Stimulated activated naive CD4-positive, alpha-beta T cell (primary cell): Measurements from ENCODE around the gene SPR.
A peak's percentile ranks its signal among the peaks of the same experiment; 100 is the strongest.

Experiments
- DNase-seq, 6 experiments: peaks; one replicate each; lab custom pipeline; 2025; lab: John Stamatoyannopoulos, UW

The SPR gene

GRCh38 chr2:72887032-72887739 is at the start of gene SPR:
TSS of gene SPR (plus strand) at chr2:72887408. CDS start at chr2:72887433, 25 bp downstream.
- peak in 4 of 6 experiments; percentile 9 to 24 (median 16) for DNase-seq

DNA sequence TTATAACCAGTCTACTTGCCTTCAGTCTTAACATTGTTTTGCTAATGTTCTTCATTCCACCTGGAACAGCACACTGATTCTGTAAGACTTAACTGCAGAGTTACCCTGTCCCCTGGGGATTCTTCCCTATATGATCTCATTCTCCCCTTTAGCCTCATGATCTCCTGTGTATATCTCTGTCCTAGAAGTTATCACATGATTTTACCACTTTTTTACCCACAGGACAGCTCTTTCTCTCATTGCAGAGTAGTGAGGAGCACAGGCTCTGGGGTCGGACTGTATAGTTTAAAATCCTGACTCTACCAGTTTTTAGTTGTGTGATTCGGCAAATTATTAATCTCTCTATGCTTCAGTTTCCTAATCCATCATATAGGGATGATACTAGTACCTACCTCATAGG is 47.1 kb upstream of the SPR start:
- DNase-seq: no peak

DNA sequence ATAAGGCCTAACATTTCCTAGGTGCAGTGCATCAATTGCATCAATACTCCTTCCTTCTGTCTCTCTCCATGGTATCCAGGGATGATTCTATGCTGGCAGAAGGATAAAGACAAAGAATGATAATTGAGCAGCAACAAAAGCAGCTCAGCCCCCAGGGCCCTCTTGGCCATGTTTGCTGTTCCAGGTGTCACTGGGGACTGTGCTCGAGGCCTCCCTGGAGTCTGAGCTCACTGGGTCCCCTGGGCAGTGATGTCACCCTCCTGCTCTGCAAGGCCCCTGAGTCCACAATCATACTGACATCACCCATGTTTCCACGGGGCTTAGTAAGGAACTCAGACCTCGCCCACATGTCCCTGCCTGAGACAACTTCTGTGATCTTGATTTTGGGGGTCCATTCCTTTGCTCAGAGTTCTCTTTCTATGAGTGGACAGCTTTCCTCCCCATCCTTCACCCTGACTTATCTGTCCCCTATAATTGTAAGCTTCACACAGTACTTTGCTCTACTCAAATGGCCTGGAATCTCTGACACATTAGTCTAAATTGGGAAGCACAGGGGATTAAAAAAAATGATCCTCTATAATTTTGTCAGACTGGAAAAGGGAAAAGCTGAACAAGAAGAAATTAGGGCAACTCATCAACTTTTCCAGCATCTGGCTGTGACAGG is 45.6 kb upstream of the SPR start:
- no peak for DNase-seq

DNA sequence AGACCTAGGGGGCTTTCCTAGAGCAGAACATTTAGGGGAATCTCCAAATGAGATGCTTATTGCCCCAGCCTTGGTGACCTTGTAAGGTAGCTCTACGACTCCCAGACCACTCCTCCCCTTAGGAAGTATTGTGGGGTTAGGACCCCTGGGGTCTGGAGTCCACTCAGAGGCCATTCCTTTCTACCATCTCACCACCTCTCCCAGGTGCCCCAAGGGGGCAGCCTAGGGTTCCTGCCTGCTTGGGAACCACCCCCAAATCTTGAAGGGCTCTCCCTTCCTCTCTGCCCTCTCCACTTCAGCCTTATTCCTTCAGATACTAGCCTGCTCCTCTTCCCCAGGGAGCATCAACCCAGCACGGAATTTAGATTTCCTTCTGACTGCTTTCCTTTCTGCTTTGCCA is 43.9 kb upstream of the SPR start:
- no peak for DNase-seq

DNA sequence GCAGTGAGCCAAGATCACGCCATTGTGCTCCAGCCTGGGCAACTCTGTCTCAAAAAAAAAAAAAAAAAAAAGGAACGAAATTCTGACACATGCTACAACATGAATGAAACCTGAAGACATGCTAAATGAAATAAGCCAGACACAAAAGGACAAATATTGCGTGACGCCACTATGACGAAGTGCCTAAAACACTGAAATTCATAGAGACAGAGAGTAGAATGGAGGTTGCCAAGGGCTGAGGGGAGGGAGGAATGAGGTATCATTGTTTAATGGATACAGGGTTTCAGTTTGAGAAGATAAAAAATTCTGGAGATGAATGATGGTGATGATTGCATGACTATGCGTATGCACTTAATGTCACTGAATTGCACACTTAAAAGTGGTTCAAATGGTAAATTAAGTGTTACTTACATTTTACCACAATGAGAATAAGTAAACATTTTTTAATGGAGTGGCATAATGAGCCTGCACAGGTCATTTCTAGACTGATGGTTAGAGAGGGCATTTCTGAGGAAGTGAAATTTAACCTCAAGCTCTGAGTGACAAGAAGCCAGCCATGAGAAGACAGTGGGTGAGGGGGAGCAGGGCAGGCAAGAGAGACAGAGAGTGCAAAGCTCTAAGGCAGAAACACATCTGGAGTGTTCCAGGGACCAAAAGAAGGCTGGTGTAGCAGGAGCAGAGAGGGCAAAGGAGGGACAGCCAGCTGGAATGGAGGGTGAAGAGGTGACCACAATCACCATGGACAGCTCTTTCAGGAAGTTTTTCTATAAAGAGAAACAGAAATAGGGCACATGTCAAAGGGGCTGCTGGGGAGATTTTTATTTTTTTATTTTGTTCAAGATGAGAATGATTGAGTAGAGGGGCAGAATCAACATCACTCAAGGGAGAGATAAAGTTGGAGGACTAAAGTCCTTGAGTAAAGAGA is 40.8 kb upstream of the SPR start:
- DNase-seq: no peak

- DNase-seq: no peak
These were observed 39.5 kb upstream of the SPR start for GRCh38 chr2:72847534-72848315.

DNA sequence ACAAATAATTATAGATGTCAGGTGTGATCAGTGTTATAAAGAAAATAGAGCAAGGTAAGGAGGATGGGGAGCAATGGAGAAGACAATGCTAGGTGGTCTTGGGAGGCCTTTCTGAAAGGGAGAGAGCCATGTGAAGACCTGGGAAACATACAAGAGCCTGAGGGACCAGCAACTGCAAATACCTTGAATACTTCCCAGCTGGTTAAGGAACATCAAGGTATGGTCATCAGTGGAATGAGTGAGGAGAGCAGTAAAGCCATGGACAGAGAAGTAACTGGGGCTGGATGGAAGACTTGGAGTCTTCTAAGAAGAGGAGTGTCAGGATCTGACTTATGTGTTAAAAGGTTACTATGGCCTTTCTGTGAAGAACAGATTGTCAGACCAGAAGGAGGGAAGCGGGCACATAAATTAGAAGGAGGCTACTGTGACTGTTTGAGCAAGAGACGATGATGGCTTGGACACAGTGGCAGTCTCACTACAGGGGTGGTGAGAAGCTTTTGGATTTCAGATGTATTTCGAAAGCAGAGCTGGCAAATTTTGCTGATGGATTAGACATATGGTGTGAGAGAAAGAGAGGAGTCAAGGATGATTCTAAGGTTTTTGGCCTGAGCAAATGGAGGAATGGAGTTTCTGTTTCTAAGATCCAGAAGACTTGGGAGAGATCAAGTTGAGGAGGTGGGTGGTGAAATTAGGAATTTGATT is 38.6 kb upstream of the SPR start:
- DNase-seq: no peak

DNA sequence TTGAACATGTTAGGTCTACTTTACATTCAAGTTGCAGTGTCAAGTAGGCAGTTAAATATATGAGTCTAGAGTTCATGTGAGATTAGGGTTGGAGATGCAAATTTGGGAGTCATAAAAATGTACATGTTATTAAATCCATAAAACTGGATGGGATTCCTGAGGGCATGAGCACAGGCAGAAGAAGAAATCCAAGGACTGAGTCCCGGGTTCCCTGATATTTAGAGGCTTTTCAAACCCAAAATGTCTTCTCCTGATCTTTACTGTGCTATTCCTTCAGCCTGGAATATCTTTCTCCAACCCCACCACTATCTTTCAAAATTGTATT is 38.1 kb upstream of the SPR start:
- DNase-seq: no peak

GRCh38 chr2:72851333-72851732 is 35.9 kb upstream of the SPR start:
- no peak for DNase-seq

GRCh38 chr2:72859831-72860262 is 27.4 kb upstream of the SPR start:
- DNase-seq: peak in 5 of 6 experiments; percentile 2 to 55 (median 47)

- peak; percentile 59 to 85 (median 76) for DNase-seq
These were observed 24.8 kb upstream of the SPR start for GRCh38 chr2:72862239-72862988.

DNA sequence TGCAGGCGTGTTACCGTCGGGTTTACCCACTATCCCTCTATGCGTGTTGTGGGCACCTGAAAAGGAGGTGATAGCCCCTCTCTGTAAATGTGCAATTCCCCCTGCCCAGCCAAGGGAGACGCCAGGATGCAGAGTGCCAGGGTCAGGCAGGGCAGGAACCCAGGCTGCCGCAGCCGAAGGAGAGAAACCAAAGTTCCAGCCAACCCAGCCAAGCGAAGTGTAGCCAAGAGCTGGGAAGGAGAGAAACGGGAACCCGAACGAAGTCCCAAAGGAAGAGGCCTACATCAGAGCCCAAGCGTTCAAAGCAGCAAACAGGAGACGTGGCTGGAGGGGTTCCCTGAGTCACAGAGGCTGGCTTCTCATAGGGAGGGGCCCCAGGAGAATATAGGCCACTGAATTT is 24.2 kb upstream of the SPR start:
- DNase-seq: no peak

GRCh38 chr2:72864500-72864899 is 22.7 kb upstream of the SPR start:
- no peak for DNase-seq

DNA sequence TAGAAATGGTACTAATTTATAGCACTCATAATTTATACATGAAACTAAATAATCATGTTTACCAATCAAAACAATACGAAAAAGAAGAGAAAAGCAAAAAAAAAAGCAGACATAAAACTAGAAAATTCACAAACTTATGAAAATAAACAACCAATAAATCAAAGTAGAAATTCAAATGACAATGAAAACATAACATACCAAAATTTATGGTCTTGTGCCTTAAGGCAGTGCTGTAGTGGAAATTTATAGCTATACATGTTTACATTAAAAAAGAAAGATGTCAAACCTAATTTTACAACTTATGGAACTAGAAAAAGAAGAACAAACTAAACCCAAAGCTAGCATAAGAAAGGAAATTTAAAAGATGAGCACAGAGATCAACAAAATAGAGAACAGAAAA is 16.1 kb upstream of the SPR start:
- no peak for DNase-seq

DNA sequence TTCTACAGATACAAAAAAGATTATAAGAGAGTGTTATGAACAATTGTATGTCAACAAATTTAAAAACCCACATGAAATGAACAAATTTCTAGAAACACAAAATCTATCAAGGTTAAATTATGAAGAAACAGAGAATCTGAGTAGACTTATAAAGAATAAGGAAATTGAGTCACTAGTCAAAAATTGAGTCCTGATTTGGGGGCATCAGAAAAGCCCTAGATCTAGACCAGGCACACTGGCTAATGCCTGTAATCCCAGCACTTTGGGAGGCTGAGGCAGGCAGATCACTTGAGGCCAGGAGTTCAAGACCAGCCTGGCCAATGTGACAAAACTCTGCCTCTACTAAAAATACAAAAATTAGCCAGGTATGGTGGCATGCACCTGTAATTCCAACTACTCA is 15.3 kb upstream of the SPR start:
- DNase-seq: no peak

DNA sequence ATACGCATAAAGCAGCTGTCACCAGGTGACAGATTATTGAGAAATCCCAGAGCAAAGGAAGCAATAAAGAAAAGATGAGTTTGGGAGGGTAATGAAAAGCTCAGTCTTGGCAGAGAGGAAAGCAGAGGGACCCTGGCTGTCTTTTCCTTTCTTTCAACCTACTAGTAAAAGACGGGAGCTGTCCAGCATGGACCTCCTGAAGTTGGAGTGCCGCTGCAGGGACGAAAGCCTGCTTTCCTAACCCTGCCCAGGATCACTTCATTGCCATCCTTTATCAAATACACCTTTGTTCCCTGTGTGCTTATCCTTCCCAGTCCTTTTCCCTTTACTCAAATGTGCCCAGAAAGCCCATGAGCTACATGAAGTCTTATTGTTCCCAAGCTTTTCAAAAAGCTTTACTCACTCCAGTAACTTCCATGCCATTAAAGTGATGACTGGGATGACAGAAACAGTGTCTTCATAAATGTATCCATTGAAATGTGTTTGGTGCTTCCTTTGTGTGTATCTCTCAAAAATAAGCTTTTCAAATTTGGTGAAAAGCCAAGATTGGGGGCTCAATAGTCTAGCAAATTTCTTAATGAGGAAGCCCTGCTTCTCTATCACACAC is 3.7 kb upstream of the SPR start:
- no peak for DNase-seq

- DNase-seq: no peak
These were observed 640 bp upstream of the SPR start for GRCh38 chr2:72886505-72887031.

DNA sequence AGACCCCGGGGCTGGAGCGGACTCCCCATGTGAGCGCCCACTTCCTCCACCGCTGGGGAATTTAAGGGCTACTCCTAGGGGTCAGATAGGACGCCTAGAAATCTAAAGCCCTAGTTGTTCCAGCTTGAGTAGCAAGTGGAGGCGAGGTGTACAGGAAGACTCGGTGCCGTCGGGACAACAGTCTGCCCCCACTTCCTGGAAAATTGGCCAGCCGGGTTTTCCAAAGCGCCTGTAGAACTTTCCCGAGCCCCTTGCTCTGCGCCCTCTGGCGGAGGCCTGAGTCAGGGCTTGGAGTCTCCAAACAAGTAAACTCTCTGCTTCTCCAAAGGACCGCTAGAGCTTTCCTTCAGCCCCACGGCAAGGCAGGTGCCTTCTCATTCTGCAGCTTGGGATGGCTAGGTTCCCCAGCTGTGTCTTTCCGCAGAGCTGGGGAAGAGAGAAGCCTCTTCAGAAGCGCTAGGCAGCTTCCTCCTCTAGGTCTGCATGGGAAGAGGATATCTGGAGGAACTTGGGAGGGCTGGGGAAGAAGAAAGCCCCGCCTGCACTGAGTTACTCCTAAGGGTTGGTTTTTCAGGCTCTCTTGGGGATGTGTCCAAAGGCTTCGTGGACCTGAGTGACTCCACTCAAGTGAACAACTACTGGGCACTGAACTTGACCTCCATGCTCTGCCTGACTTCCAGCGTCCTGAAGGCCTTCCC is 681 bp downstream of the SPR start:
- peak in 4 of 6 experiments; percentile 23 to 34 (median 24) for DNase-seq
